Type B pancreatic cell (in vitro differentiated cells): ENCODE measurements around the gene NIP7. TPM values are rescaled to one million over a fixed set of nuclear protein-coding genes. Genes with fewer than 3 reads are reported as not detected.

Experiments
- DNase-seq: peaks from one replicate; pipeline ENCODE4 v3.0.0; 2021; ENCODE audit warnings: mixed read lengths; ENCODE audit not compliant: unreplicated experiment; ENCODE audit errors: extremely low spot score
- H3K27ac Mint-ChIP-seq: 2 replicates; pipeline ENCODE4 v1.8.0; 2021; ENCODE audit warnings: mild to moderate bottlenecking, mixed read lengths
- H3K27me3 Mint-ChIP-seq: 2 replicates; pipeline ENCODE4 v1.8.0; 2021; ENCODE audit warnings: mixed read lengths
- H3K36me3 Mint-ChIP-seq: 2 replicates; pipeline ENCODE4 v1.8.0; 2021; ENCODE audit warnings: mixed read lengths
- H3K4me1 Mint-ChIP-seq: one replicate; pipeline ENCODE4 v1.8.0; 2021; ENCODE audit warnings: mixed read lengths; ENCODE audit not compliant: unreplicated experiment
- H3K4me3 Mint-ChIP-seq: 2 replicates; pipeline ENCODE4 v1.8.0; 2021; ENCODE audit warnings: mild to moderate bottlenecking, mixed read lengths
- H3K9me3 Mint-ChIP-seq: 2 replicates; pipeline ENCODE4 v1.8.0; 2021; ENCODE audit warnings: mixed read lengths
- CTCF ChIP-seq: fragments of 200-600 bp; sonication (generic); conservative IDR thresholded peaks from 2 replicates; pipeline ENCODE4 v1.5.0; 2021; ENCODE audit warnings: antibody characterized with exemption, mild to moderate bottlenecking
- total RNA-seq: library from RNA; stranded (reverse); gene quantifications from 2 replicates; pipeline ENCODE4 v1.2.1, GENCODE V29; 2021; ENCODE audit warnings: low replicate concordance

The NIP7 gene
- total RNA-seq, 1 donor from 2014 or later, result 33.2 TPM

GRCh38 chr16:69309316-69309715 lies 30.3 kb upstream of the NIP7 start:
- no peak overlapping the region for H3K27ac Mint-ChIP-seq
- no peaks in the 10 kb centered on the region for H3K27me3 Mint-ChIP-seq
- peaks cover 24% of the 10 kb centered on the region for H3K4me1 Mint-ChIP-seq
- no peak for DNase-seq
- TF ChIP-seq CTCF, result no peak
- H3K9me3 Mint-ChIP-seq, result no peaks in the 10 kb centered on the region
- peak overlapping the region; percentile 23 for H3K4me3 Mint-ChIP-seq
- peaks cover 6% of the 10 kb centered on the region for H3K36me3 Mint-ChIP-seq

GRCh38 chr16:69310653-69311532 lies 28.7 kb upstream of the NIP7 start, which contains the start of gene VPS4A:
Gene VPS4A (plus strand): TSS chr16:69311350. CDS start chr16:69311512, 162 bp downstream.
- peak within 1 kb of the TSS; percentile 93 for H3K27ac Mint-ChIP-seq
- peaks cover 6% of the 10 kb centered on the region for H3K36me3 Mint-ChIP-seq
- no peaks in the 10 kb centered on the region for H3K27me3 Mint-ChIP-seq
- H3K4me3 Mint-ChIP-seq, result peak within 1 kb of the TSS; percentile 98
- H3K9me3 Mint-ChIP-seq, result no peaks in the 10 kb centered on the region
- peak; percentile 89 for TF ChIP-seq CTCF
- DNase-seq, result peak; percentile 98
- H3K4me1 Mint-ChIP-seq, result peaks cover 20% of the 10 kb centered on the region

GRCh38 chr16:69311533-69312387 lies 27.8 kb upstream of the NIP7 start:
- Mint-ChIP-seq H3K4me3 (peak overlapping the region; percentile 98), H3K9me3 (no peaks in the 10 kb centered on the region), H3K27me3 (no peaks in the 10 kb centered on the region), H3K27ac (peak overlapping the region; percentile 93), H3K36me3 (peaks cover 6% of the 10 kb centered on the region), H3K4me1 (peaks cover 19% of the 10 kb centered on the region)
- DNase-seq, result no peak
- TF ChIP-seq CTCF, result no peak

- peak overlapping the region; percentile 79 for H3K4me3 Mint-ChIP-seq
- H3K36me3 Mint-ChIP-seq, result peaks cover 3% of the 10 kb centered on the region
- no peak for DNase-seq
- no peaks in the 10 kb centered on the region for H3K9me3 Mint-ChIP-seq
- H3K4me1 Mint-ChIP-seq, result peaks cover 19% of the 10 kb centered on the region
- peak overlapping the region; percentile 73 for H3K27ac Mint-ChIP-seq
- H3K27me3 Mint-ChIP-seq, result no peaks in the 10 kb centered on the region
- TF ChIP-seq CTCF, result no peak
Measured at GRCh38 chr16:69313469-69313868, 26.1 kb upstream of the NIP7 start.

- Mint-ChIP-seq H3K4me3 (no peak overlapping the region), H3K9me3 (no peaks in the 10 kb centered on the region), H3K27ac (no peak overlapping the region), H3K4me1 (peaks cover 19% of the 10 kb centered on the region), H3K27me3 (no peaks in the 10 kb centered on the region), H3K36me3 (peaks cover 6% of the 10 kb centered on the region)
- no peak for TF ChIP-seq CTCF
- no peak for DNase-seq
Measured at GRCh38 chr16:69314534-69314933, 25.0 kb upstream of the NIP7 start.
